Right forelimb (tissue), 1 donor: ENCODE results near the gene P2RY8.

ENCODE experiments used
- DNase-seq: peaks from one replicate; pipeline ENCODE4 v3.0.0-alpha.2; 2018

The P2RY8 gene

GRCh38 chrX:1442016-1442665 lies 94.8 kb downstream of the P2RY8 start:
- peak; percentile 22 for DNase-seq

- DNase-seq, result no peak
Measured at GRCh38 chrX:1440506-1440905, 96.5 kb downstream of the P2RY8 start.

- peak; percentile 11 for DNase-seq
Measured at GRCh38 chrX:1435241-1435895, 101.6 kb downstream of the P2RY8 start.

- peak; percentile 36 for DNase-seq
Measured at GRCh38 chrX:1434871-1435240, 102.1 kb downstream of the P2RY8 start.

GRCh38 chrX:1433646-1434357 lies 103.2 kb downstream of the P2RY8 start:
- DNase-seq, result peak; percentile 23

DNA sequence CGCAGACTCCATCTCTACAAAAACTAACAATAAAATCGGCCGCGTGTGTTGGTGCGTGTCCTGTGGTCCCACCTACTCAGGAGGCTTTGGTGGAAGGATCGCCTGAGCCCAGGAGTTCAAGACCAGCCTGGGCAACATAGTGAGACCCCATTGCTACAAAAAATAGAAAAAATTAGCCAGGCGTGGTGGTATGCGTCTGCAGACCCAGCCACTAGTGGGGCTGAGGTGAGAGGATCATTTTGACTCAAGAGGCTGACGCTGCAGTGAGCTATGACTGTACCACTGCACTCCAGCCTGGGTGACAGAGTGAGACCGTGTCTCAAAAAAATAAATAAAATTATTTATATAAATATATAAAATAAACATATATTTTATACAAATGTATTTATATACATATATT lies 106.5 kb downstream of the P2RY8 start:
- DNase-seq, result peak; percentile 11

DNA sequence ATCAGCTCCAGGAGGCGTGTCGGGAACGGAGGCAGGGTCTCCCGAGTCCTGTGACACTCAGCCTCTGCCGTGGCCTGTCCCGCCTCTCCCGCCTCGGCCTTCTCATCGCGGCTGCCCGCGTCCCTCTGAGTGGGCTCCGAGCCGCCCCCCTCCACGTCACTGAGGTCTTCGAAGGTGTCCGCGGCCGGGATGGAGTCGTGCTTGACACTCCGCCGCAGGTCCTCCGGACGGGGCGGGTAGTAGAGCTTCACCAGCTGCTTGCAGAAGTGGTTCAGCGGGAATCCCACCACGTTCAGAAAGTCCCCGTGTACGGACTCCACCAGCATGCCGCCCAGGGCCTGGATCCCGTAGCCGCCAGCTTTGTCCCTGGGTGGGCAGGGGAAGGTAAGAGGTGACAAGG lies 109.2 kb downstream of the P2RY8 start:
- peak; percentile 25 for DNase-seq

DNA sequence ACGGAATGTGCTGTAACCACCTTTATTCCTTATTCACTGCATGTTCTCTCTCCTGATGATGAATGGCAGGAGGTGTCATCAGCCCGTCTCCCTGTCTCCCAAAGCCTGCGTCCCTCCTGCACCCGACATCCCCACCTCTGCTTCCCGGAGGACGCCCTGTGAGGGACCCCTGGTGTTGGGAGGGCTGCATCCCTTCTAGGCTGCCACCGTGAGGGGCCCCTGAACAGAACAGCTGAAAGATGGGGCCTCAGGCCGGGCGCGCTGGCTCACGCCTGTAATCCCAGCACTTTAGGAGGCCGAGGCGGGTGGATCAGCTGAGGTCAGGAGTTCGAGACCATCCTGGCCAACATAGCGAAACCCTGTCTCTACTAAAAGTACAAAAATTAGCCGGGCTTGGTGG lies 110.7 kb downstream of the P2RY8 start:
- DNase-seq, result peak; percentile 19

DNA sequence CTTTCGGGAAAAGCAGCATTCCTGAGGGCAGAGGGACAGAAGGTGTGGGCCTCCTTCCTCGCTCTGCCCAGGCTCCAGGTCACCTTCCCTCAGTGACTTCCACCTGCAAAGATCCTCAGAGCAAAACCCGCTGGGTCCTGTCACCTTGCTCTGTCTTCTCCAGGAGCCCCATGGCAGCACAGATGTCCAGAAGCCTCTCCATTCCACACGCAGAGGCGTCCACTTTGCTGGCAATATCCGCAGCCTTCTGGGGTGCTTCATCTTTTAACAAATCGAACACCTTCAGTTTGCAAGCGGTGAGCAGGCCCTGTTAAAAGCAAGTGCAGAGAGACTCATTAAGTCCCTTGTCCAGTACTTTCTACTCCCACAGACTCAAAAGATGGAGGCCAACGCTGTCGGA lies 111.6 kb downstream of the P2RY8 start:
- DNase-seq, result peak; percentile 22

GRCh38 chrX:1424147-1424851 lies 112.7 kb downstream of the P2RY8 start:
- DNase-seq, result peak; percentile 37

DNA sequence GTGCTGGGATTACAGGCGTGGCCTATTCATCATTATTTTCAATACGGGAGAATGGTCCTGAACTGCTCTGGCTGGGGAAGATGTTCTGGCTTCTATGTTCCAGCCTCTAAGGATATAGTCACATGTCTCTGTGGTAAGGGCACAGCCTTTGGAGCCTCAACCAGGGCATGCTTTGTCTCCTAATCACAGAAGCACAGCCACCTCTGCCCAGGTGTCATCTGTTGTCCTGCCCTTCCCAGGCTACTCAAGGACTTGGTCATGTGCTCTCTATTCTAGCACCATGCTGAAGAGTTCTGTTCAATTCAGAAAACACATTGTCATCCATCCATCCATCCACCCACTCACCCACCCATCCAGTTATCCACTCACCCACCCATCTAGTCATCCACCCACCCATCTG lies 113.8 kb downstream of the P2RY8 start:
- DNase-seq, result no peak

GRCh38 chrX:1422135-1422465 lies 114.9 kb downstream of the P2RY8 start:
- DNase-seq, result peak; percentile 31

GRCh38 chrX:1421433-1422134 lies 115.4 kb downstream of the P2RY8 start:
- DNase-seq, result peak; percentile 39

- DNase-seq, result peak; percentile 41
Measured at GRCh38 chrX:1420371-1420770, 116.6 kb downstream of the P2RY8 start.

- DNase-seq, result peak; percentile 38
Measured at GRCh38 chrX:1419545-1420355, 117.2 kb downstream of the P2RY8 start.

DNA sequence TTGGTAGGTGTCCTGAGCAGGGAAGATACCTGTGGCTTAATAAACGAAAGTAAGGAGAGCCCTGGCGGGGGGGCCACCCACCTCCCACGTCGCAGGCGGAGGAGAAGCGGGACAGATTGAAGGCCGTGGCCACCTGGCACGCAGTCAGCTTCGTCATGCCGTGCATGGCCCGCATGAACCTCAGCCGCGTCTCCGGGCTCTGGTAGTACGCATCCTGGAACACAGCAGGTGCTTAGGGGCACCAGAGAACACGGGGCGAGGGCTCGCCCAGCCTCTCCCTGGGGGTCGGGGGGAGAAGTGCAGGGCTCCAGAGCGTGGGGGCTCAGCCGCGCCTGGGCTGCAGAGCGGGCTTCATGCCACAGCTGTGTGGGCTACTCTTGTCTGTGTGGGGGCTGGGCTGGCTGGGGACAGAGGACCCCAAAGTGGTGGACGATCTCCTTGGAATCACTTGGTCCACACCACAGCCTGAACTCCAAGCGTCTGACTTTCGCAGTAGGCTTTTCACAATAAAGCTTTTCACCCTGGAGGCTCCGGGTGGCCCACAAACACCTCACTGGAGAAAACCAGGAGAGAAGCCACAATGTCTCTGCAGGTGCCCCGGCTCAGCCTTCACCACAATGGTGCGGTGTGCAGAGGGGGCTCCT lies 118.0 kb downstream of the P2RY8 start:
- DNase-seq, result peak; percentile 29

- peak; percentile 37 for DNase-seq
Measured at GRCh38 chrX:1417921-1418771, 118.8 kb downstream of the P2RY8 start.

DNA sequence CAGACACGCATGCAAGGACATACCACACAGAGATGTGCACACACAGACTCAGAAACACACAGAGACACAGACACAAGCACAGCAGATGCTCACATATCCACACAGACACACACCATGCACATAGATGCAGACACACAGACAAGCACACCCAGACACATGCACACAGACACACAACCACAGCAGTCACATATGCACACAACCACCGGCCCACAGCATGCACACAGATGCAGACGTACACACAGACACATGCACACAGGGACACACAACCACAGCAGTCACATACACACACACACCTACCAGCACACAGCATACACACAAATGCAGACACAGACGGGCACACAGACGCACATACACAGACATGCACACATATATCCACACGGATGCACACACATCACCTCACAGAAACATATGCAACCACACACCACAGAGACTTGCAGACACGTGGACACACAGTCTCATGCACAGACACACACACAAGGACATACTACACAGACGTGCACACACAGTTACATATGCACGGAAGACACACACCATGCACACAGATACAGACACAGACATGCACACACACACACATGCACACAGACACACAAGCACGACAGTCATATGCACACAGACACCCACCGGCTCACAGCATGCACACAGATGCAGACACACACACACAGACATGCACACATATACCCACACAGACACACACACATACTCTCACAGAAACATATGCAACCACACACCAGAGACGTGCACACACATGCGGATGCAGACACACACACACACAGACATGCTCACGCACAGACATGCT lies 119.8 kb downstream of the P2RY8 start:
- DNase-seq, result peak; percentile 37

GRCh38 chrX:1416327-1416784 lies 120.6 kb downstream of the P2RY8 start:
- no peak for DNase-seq
